NOMO-1 (cell line): ENCODE measurements around the gene SOAT2.

ENCODE experiments used
- DNase-seq, 2 experiments: peaks; one replicate each; lab custom pipeline; 2025; ENCODE audit not compliant: unreplicated experiment in 2 of 2; lab: John Stamatoyannopoulos, UW

SOAT2 gene

GRCh38 chr12:53064613-53065436 lies 38.5 kb upstream of the SOAT2 start:
- DNase-seq: no peak

- no peak for DNase-seq
Measured at GRCh38 chr12:53065470-53065869, 37.8 kb upstream of the SOAT2 start.

- DNase-seq: peak; percentile 10 to 29
Measured at GRCh38 chr12:53065975-53066931, 37.0 kb upstream of the SOAT2 start.

- DNase-seq: no peak
Measured at GRCh38 chr12:53067074-53067992, 36.0 kb upstream of the SOAT2 start.

GRCh38 chr12:53067993-53068770 lies 35.1 kb upstream of the SOAT2 start:
- DNase-seq: no peak

- no peak for DNase-seq
Measured at GRCh38 chr12:53068811-53069585, 34.3 kb upstream of the SOAT2 start.

GRCh38 chr12:53069621-53070410 lies 33.5 kb upstream of the SOAT2 start:
- DNase-seq: no peak

GRCh38 chr12:53070877-53071492 lies 32.3 kb upstream of the SOAT2 start:
- DNase-seq: no peak

GRCh38 chr12:53071591-53072551 lies 31.4 kb upstream of the SOAT2 start:
- no peak for DNase-seq

GRCh38 chr12:53073881-53074280 lies 29.4 kb upstream of the SOAT2 start:
- no peak for DNase-seq

GRCh38 chr12:53074283-53074998 lies 28.8 kb upstream of the SOAT2 start:
- DNase-seq: no peak

- DNase-seq: no peak
Measured at GRCh38 chr12:53074999-53075370, 28.3 kb upstream of the SOAT2 start.

- no peak for DNase-seq
Measured at GRCh38 chr12:53076461-53076860, 26.8 kb upstream of the SOAT2 start.

GRCh38 chr12:53077030-53077429 lies 26.3 kb upstream of the SOAT2 start:
- no peak for DNase-seq

GRCh38 chr12:53078425-53079225 lies 24.7 kb upstream of the SOAT2 start:
- DNase-seq: no peak
